ENCODE data around the gene UGCG.
"Not testable (repeated sequence)": the region's sequence is repeated elsewhere in the genome, so short reads cannot be mapped to it uniquely, and the experiment has no call there.

Gene UGCG

GRCh38 chr9:111874500-111874899 lies 22.1 kb upstream of the UGCG start:
- no peak for TF ChIP-seq CTCF (IDR thresholded peaks at IDR 0.05; ENCODE audit: low read depth, low read length)

DNA sequence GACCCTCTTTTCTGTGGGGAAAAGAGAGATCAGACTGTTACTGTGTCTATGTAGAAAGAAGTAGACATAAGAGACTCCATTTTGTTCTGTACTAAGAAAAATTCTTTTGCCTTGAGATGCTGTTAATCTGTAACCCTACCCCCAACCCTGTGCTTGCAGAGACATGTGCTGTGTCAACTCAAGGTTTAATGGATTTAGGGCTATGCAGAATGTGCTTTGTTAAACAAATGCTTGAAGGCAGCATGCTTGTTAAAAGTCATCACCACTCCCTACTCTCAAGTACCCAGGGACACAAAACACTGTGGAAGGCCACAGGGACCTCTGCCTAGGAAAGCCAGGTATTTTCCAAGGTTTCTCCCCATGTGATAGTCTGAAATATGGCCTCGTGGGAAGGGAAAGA lies 21.3 kb upstream of the UGCG start:
- not testable (repeated sequence) for H3K4me3 ChIP-seq (ENCODE audit: low read depth, low read length)

More at GRCh38 chr9:111874500-111874899, 22.1 kb upstream of the UGCG start:
- H3K4me3 ChIP-seq (ENCODE audit: low read depth, low read length) = no peak overlapping the region

- H3K4me3 ChIP-seq (ENCODE audit: low read depth, low read length) = not testable (repeated sequence)
Measured at GRCh38 chr9:111875691-111876090, 20.9 kb upstream of the UGCG start.

GRCh38 chr9:111876179-111876578 lies 20.4 kb upstream of the UGCG start:
- no peak for TF ChIP-seq CTCF (IDR thresholded peaks at IDR 0.05; ENCODE audit: low read depth, low read length)
- no peak overlapping the region for H3K4me3 ChIP-seq (ENCODE audit: low read depth, low read length)

- H3K4me3 ChIP-seq (ENCODE audit: low read depth, low read length) = no peak overlapping the region
- TF ChIP-seq CTCF (IDR thresholded peaks at IDR 0.05; ENCODE audit: low read depth, low read length) = no peak
Measured at GRCh38 chr9:111877420-111877819, 19.2 kb upstream of the UGCG start.

DNA sequence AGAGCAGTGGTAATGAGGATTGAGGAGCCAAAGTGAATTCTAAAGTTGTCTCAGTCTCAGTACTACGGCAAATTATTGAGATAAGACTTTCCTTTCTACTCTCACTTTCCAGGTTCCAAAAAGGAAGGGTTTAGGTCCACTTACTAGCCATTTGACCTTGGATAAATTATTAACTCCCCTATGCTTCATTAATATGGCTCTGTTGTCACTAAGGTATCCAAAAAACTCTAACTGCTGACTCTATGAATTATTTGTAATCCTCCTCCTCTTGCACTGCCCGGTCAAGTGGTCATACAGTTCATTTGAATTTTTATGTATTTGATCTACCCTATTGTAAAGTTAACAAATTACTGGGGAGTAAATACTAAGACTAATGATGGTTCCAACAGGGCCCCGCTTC lies 17.7 kb upstream of the UGCG start:
- H3K4me3 ChIP-seq (ENCODE audit: low read depth, low read length) = no peak overlapping the region
- TF ChIP-seq CTCF (IDR thresholded peaks at IDR 0.05; ENCODE audit: low read depth, low read length) = no peak

DNA sequence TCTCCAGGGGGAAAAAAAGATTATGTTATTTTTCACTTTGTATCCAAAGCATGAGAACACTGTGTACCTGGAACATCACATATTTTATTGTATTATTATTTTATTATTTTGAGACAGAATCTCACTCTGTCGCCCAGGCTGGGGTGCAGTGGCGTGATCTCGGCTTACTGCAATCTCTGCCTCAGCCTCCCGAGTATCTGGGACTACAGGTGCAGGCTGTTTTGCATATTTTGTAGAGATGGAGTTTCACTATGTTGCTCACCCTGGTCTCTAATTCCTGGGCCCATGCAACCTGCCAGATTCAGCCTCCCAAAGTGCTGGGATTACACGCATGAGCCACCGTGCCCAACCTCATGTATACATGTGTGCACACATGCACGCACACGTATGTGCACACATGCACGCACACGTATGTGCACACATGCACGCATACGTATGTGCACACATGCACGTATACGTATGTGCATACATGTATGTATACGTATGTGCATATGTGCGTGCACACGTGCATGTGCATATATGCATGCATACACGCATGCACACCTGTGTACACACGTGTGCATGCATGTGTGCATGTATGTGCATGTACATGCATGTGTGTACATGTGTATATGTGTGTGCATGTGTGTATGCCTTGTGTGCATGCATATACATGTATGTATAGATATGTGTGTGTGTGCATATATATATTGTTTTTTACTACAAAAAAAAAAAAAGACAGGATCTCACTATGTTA lies 9.5 kb upstream of the UGCG start:
- TF ChIP-seq CTCF (IDR thresholded peaks at IDR 0.05; ENCODE audit: low read depth, low read length) = no peak
- no peak overlapping the region for H3K4me3 ChIP-seq (ENCODE audit: low read depth, low read length)

- H3K4me3 ChIP-seq (ENCODE audit: low read depth, low read length) = no peak overlapping the region
- no peak for TF ChIP-seq CTCF (IDR thresholded peaks at IDR 0.05; ENCODE audit: low read depth, low read length)
Measured at GRCh38 chr9:111890334-111890733, 6.3 kb upstream of the UGCG start.

DNA sequence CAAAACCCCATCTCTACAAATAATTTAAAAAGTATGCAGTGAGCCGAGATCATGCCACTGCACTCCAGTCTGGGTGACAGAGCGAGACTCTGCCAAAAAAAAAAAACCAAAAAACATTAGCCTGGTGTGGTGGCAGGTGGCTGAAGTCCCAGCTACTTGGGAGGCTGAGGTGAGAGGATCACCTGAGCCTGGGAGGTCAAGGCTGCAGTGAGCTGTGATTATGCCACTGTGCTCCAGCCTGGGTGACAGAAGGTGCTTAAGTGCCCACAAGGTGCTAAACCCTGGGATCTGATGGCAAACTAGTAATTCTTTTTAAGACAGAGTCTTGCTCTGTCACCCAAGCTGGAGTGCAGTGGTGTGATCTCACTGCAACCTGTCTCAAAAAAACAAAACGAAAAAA lies 5.7 kb upstream of the UGCG start:
- H3K4me3 ChIP-seq (ENCODE audit: low read depth, low read length) = not testable (repeated sequence)

All from WI38 (cell line).